HG03064 (cell line): Measurements from ENCODE around the gene LARGE1.

Experiments
- ATAC-seq: cut with Tn5 transposase; IDR thresholded peaks from one replicate; pipeline ENCODE4 v1.9.1; 2021; ENCODE audit warnings: low read depth; ENCODE audit not compliant: unreplicated experiment

The LARGE1 gene

GRCh38 chr22:33829546-33830280 lies 90.6 kb downstream of the LARGE1 start:
- no peak for ATAC-seq

- ATAC-seq: no peak
These were observed 92.0 kb downstream of the LARGE1 start for GRCh38 chr22:33828302-33828701.

- no peak for ATAC-seq
These were observed 94.5 kb downstream of the LARGE1 start for GRCh38 chr22:33825761-33826160.

DNA sequence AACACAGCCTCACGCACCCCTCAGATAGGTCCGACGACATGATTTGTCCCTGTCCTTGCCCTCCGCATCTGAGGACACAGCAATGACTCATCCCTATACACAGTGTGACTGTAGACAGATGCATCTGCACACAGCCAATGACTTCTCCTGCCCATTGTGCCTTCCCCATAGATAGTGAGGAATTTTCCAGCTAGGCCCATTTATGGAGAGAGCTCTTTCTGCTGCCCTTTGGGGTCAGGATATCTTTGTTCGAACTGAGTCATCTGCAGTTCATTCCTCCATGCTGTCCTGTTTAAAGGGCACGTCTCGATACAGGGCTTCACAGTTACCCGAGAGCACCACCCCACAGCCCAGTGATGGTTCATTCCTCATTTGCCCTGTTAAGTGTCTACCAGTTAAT lies 96.7 kb downstream of the LARGE1 start:
- ATAC-seq: no peak

- no peak for ATAC-seq
These were observed 99.0 kb downstream of the LARGE1 start for GRCh38 chr22:33821290-33821689.

DNA sequence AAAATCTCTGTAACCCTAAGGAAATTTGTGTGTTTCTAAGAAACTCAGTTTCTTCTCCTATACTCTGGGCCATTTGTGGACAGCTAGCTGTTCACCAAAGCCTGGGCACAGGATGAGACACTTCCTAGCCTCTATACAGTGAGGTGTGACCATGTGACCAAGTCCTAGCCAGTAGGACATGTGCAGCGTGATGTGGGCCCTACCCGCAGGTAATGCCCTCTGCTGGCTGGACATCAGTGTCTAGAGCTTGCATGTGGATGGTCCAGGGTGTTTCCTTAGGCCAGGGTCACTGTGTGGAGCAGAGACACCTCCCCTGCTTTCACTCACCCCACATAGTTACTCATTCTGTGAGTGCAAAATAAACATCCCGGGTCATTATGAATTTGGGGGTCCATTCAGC lies 100.5 kb downstream of the LARGE1 start:
- ATAC-seq: no peak

DNA sequence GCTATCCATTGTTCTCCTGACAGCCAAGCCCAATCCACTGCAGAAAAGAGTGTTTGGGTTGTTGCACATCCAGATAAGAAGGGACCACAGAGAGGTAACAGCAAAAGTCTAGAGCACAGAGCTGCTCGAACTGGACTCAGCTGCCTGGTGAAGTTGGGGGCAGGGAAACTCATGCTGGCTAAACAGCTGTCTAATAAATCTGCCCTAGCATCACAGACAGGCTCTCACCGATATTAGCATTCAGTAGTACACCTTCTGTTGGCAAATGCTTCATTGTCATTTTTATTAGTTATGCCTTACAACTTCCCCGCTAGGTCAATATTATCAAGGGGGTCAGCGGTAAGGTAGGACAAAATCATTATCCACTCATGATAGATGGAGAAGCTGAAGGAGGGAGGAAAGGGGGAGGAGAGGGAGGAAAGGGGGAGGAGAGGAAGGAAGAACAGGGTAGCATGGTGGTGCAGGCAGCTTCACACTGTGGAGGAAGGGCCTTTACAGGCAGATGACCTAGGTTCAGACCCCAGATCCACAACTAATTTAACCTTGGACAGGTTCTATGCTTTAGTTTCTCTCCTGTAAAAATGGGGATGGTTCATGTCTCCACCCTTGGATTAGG lies 102.7 kb downstream of the LARGE1 start:
- ATAC-seq: no peak

GRCh38 chr22:33812360-33812977 lies 107.8 kb downstream of the LARGE1 start:
- no peak for ATAC-seq

GRCh38 chr22:33811686-33812085 lies 108.6 kb downstream of the LARGE1 start:
- no peak for ATAC-seq

- ATAC-seq: no peak
These were observed 109.1 kb downstream of the LARGE1 start for GRCh38 chr22:33811208-33811607.

DNA sequence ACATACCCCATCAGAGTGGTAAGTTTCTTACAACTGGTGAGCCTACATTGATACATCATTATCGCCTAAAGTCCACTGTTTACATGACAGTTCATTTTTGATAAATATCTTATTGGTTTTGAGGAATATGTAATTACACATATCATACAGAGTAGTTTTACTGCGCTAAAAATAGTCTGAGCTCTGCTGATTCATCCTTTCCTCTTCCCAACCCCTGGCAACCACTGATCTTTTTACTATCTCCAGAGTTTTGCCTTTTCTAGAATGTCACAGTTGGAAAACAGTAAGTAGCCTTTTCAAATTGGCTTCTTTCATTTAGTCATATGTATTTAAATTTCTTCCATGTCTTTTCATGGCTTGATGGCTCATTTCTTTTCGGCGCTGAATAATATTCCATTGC lies 112.8 kb downstream of the LARGE1 start:
- ATAC-seq: no peak

DNA sequence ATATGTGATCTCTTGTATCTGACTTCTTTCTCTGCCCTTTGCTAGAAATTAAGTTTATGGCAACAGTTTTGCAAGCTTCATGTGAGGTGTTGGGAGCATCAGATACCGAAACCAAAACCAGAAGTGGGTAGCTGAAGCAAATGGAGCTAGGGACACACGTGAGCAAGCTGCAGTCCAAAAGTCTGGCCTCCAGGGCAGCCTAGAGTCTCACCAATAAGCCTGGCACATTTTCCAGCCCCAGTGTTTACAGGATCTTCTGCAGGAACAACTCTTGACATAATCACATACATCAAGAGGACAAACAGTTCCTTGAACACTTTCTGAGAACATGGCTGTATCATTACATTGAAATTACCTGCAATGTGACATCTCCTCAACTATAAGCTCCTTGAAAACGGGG lies 114.1 kb downstream of the LARGE1 start:
- ATAC-seq: no peak

- no peak for ATAC-seq
These were observed 116.6 kb downstream of the LARGE1 start for GRCh38 chr22:33803371-33804282.

GRCh38 chr22:33798401-33798800 lies 121.9 kb downstream of the LARGE1 start:
- ATAC-seq: no peak

DNA sequence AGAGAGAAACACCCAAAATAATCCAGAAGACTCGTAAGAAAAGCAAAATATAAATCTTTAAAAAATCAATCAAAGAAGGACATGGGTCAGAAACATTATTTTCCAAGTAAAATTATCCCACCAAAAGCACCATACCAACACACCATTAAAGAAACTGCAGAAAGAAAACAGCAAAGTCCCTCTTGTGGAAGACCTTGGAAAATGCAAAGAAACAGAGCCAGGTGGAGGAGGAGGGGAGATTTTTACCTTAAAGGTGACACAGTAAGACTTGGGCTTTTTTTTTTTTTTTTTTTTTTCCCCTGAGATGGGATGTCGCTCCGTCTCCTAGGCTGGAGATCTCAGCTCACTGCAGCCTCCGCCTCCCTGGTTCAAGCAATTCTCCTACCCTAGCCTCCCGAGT lies 123.8 kb downstream of the LARGE1 start:
- ATAC-seq: no peak

DNA sequence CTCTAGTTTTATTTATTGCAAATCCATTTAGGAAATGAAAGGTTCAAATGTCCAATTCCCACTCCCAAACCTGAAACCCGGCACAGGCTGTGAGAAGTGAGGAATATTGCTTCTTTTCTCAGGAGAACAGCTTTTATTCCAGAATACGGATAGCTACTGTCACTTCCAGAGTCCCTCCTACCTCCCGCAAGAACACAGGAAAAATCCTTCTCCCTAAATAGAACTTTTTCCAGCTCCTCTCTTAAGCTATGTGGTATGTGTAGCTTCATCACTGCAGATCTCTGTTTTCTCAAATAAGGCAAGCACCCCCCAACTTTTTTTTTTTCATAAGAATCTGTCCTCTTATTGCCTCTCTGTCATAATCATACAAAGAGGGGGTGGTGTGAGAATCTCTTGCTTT lies 126.8 kb downstream of the LARGE1 start:
- no peak for ATAC-seq

GRCh38 chr22:33792832-33793231 lies 127.4 kb downstream of the LARGE1 start:
- ATAC-seq: no peak

GRCh38 chr22:33789690-33790253 lies 130.5 kb downstream of the LARGE1 start:
- ATAC-seq: no peak

- no peak for ATAC-seq
These were observed 131.3 kb downstream of the LARGE1 start for GRCh38 chr22:33788927-33789326.

- no peak for ATAC-seq
These were observed 132.4 kb downstream of the LARGE1 start for GRCh38 chr22:33787645-33788456.
